Cerebellar cortex (tissue), 1 donor: Measurements from ENCODE around the gene SOCS3.
"Not testable (repeated sequence)": the region's sequence is repeated elsewhere in the genome, so short reads cannot be mapped to it uniquely, and the experiment has no call there.

Experiments used
- DNase-seq: peaks from one replicate; pipeline ENCODE4 v3.0.0-alpha.2; 2015; ENCODE audit warnings: low spot score

SOCS3 gene

GRCh38 chr17:78348055-78348770, 11.7 kb downstream of the SOCS3 start:
- DNase-seq = no peak

- no peak for DNase-seq
Measured at GRCh38 chr17:78347453-78347852, 12.4 kb downstream of the SOCS3 start.

GRCh38 chr17:78346605-78347250, 13.1 kb downstream of the SOCS3 start:
- DNase-seq = no peak

GRCh38 chr17:78345791-78346494, 13.9 kb downstream of the SOCS3 start:
- no peak for DNase-seq

GRCh38 chr17:78345172-78345571, 14.7 kb downstream of the SOCS3 start:
- no peak for DNase-seq

- DNase-seq = no peak
Measured at GRCh38 chr17:78344666-78345065, 15.2 kb downstream of the SOCS3 start.

GRCh38 chr17:78343543-78344201, 16.2 kb downstream of the SOCS3 start:
- DNase-seq = no peak

- no peak for DNase-seq
Measured at GRCh38 chr17:78343187-78343542, 16.7 kb downstream of the SOCS3 start.

- DNase-seq = no peak
Measured at GRCh38 chr17:78342449-78343186, 17.3 kb downstream of the SOCS3 start.

- peak; percentile 0 for DNase-seq
Measured at GRCh38 chr17:78341559-78342448, 18.1 kb downstream of the SOCS3 start.

- DNase-seq = no peak
Measured at GRCh38 chr17:78340183-78340955, 19.5 kb downstream of the SOCS3 start.

- DNase-seq = peak; percentile 0
Measured at GRCh38 chr17:78338486-78339259, 21.2 kb downstream of the SOCS3 start.

GRCh38 chr17:78337244-78338109, 22.4 kb downstream of the SOCS3 start:
- DNase-seq = no peak

GRCh38 chr17:78335209-78335608, 24.7 kb downstream of the SOCS3 start:
- DNase-seq = no peak

GRCh38 chr17:78332991-78333390, 26.9 kb downstream of the SOCS3 start:
- DNase-seq = peak; percentile 0

GRCh38 chr17:78331355-78331754, 28.5 kb downstream of the SOCS3 start:
- not testable (repeated sequence) for DNase-seq

- no peak for DNase-seq
Measured at GRCh38 chr17:78330570-78331224, 29.2 kb downstream of the SOCS3 start.
